Measurements from ENCODE around the gene POU2F3. TPM values are rescaled to one million over a fixed set of nuclear protein-coding genes. Genes with fewer than 3 reads are reported as not detected.

The POU2F3 gene
- polyA plus RNA-seq, 3 donors = 0.37 to 0.54 TPM; not detected in 1

DNA sequence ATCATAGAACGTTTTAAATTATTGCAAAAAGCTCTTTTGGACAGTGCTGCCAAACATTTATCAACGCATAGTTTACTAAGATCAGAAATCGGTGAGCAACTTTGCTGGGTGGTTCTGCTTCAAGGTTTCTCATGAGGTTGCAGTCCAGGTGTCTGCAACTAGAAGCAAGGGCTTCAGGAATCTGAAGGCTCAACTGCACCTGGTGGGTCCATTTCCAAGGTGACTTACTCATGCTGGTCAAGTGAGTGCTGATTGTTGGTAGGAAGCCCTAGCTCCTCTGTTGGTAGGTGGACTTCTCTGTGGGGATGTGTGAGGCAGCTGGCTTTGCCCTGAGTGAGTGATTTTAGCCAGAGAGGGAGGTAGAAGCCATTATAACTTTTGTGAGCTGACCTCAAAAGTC lies 118.8 kb downstream of the POU2F3 start:
- Histone ChIP-seq H2AFZ (ENCODE audit: insufficient read depth, low read depth, low read length, poor library complexity, severe bottlenecking) (no peak overlapping the region), H3K4me2 (replicated peaks; ENCODE audit: extremely low read depth, low read length, poor library complexity, severe bottlenecking) (no peak overlapping the region), H3K4me3 (replicated peaks in 1 of 3; ENCODE audit: low read depth in 2 of 3, low read length in 3 of 3) (no peak overlapping the region), H3K27ac (ENCODE audit: low read depth in 1 of 2, low read length in 2 of 2) (no peak overlapping the region), H3K79me2 (ENCODE audit: insufficient read depth, low read length) (no peaks in the 10 kb centered on the region), H3K4me1 (ENCODE audit: control insufficient read depth in 1 of 2, insufficient read depth in 2 of 2, low read length in 2 of 2) (no peaks in the 10 kb centered on the region), H4K20me1 (ENCODE audit: insufficient read depth, low read length) (peaks cover 6% of the 10 kb centered on the region), H3K36me3 (replicated peaks in 1 of 2; ENCODE audit: control insufficient read depth in 1 of 2, insufficient read depth in 2 of 2, low read length in 2 of 2) (no peaks in the 10 kb centered on the region), H3K9me3 (replicated peaks in 1 of 2; ENCODE audit: control insufficient read depth in 1 of 2, insufficient read depth in 1 of 2, low read length in 2 of 2) (peaks cover 0 to 20% of the 10 kb centered on the region in 2 donors), H3K27me3 (ENCODE audit: control insufficient read depth in 2 of 2, insufficient read depth in 2 of 2, low read length in 2 of 2) (peaks cover 90 to 99% of the 10 kb centered on the region in 2 donors), H3K9ac (ENCODE audit: insufficient read depth, low read length, poor library complexity, severe bottlenecking) (no peak overlapping the region)
- Mint-ChIP-seq H3K27me3 (ENCODE audit: low read depth in 3 of 3) (peaks cover 84 to 92% (median 85%) of the 10 kb centered on the region in 3 donors), H3K4me3 (peak overlapping the region in 1 of 2 donors; percentile 69), H3K27ac (no peak overlapping the region), H3K9me3 (peaks cover 0 to 7% (median 0%) of the 10 kb centered on the region in 7 donors), H3K4me1 (no peaks in the 10 kb centered on the region), H3K36me3 (peaks cover 0 to 2% of the 10 kb centered on the region in 2 donors)
- WGBS (ENCODE audit: insufficient coverage) = 95% methylated on average over 3 of the region's 3 CpGs
- TF ChIP-seq, protein P1, sequence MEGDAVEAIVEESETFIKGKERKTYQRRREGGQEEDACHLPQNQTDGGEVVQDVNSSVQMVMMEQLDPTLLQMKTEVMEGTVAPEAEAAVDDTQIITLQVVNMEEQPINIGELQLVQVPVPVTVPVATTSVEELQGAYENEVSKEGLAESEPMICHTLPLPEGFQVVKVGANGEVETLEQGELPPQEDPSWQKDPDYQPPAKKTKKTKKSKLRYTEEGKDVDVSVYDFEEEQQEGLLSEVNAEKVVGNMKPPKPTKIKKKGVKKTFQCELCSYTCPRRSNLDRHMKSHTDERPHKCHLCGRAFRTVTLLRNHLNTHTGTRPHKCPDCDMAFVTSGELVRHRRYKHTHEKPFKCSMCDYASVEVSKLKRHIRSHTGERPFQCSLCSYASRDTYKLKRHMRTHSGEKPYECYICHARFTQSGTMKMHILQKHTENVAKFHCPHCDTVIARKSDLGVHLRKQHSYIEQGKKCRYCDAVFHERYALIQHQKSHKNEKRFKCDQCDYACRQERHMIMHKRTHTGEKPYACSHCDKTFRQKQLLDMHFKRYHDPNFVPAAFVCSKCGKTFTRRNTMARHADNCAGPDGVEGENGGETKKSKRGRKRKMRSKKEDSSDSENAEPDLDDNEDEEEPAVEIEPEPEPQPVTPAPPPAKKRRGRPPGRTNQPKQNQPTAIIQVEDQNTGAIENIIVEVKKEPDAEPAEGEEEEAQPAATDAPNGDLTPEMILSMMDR (IDR thresholded peaks at IDR 0.05) = no peak
- no peak for DNase-seq
- intact Hi-C loops (cut with micrococcal nuclease) = no loop called here

DNA sequence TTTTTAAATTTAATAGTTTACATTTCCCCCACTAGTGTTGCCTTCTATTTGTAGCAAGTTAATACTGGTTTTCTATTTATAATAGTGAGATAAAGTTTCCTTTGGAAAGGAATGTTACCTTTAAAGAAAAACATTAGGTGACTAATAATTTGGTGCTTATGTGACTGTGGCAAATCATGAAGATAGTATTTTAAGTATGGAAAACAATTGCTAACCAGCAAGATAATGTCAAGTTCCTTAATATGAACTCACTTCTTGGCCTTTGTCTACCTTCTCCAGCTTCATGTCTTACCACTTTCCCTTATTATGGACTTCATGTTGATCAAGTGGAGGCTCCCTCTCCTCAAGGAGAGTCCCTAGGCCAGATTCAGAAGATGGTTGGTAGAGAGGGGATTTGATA lies 123.5 kb downstream of the POU2F3 start:
- Mint-ChIP-seq H3K4me1 (no peaks in the 10 kb centered on the region), H3K4me3 (peak overlapping the region in 1 of 2 donors; percentile 26), H3K9me3 (peaks cover 0 to 8% (median 0%) of the 10 kb centered on the region in 7 donors), H3K36me3 (no peaks in the 10 kb centered on the region), H3K27ac (no peak overlapping the region), H3K27me3 (ENCODE audit: low read depth in 3 of 3) (peaks cover 77 to 91% (median 82%) of the 10 kb centered on the region in 3 donors)
- no peak overlapping the region for H2AFZ ChIP-seq (ENCODE audit: insufficient read depth, low read depth, low read length, poor library complexity, severe bottlenecking)
- no peaks in the 10 kb centered on the region for H3K36me3 ChIP-seq (replicated peaks in 1 of 2; ENCODE audit: control insufficient read depth in 1 of 2, insufficient read depth in 2 of 2, low read length in 2 of 2)
- intact Hi-C loops (cut with micrococcal nuclease) = no loop called here
- no peak for DNase-seq
- H3K79me2 ChIP-seq (ENCODE audit: insufficient read depth, low read length) = no peaks in the 10 kb centered on the region
- no peak overlapping the region for H3K4me2 ChIP-seq (replicated peaks; ENCODE audit: extremely low read depth, low read length, poor library complexity, severe bottlenecking)
- peaks cover 0 to 15% of the 10 kb centered on the region in 2 donors for H3K9me3 ChIP-seq (replicated peaks in 1 of 2; ENCODE audit: control insufficient read depth in 1 of 2, insufficient read depth in 1 of 2, low read length in 2 of 2)
- H3K9ac ChIP-seq (ENCODE audit: insufficient read depth, low read length, poor library complexity, severe bottlenecking) = no peak overlapping the region
- H3K27ac ChIP-seq (ENCODE audit: low read depth in 1 of 2, low read length in 2 of 2) = no peak overlapping the region
- no peaks in the 10 kb centered on the region for H4K20me1 ChIP-seq (ENCODE audit: insufficient read depth, low read length)
- no peak overlapping the region for H3K4me3 ChIP-seq (replicated peaks in 1 of 3; ENCODE audit: low read depth in 2 of 3, low read length in 3 of 3)
- peaks cover 67 to 92% of the 10 kb centered on the region in 2 donors for H3K27me3 ChIP-seq (ENCODE audit: control insufficient read depth in 2 of 2, insufficient read depth in 2 of 2, low read length in 2 of 2)
- H3K4me1 ChIP-seq (ENCODE audit: control insufficient read depth in 1 of 2, insufficient read depth in 2 of 2, low read length in 2 of 2) = no peaks in the 10 kb centered on the region
- TF ChIP-seq, protein P1 (IDR thresholded peaks at IDR 0.05) = no peak

All from CD14-positive monocyte (primary cell).